CD4-positive, alpha-beta memory T cell (primary cell): Measurements from ENCODE around the gene KRTAP5-7. TPM values are rescaled to one million over a fixed set of nuclear protein-coding genes. Genes with fewer than 3 reads are reported as not detected.

ENCODE experiments used
- CTCF ChIA-PET: fragments of 350-600 bp; sonication (Branson Sonifier 250); formaldehyde crosslinking; loops from one replicate; lab custom pipeline; 2021; ENCODE audit warnings: inconsistent platforms; ENCODE audit not compliant: partially characterized antibody; lab: Charles Lee
- POLR2A ChIA-PET: fragments of 350-600 bp; sonication (Branson Sonifier 250); formaldehyde crosslinking; loops from one replicate; lab custom pipeline; 2021; ENCODE audit not compliant: partially characterized antibody; lab: Charles Lee
- DNase-seq, 5 donors: peaks; one replicate each; pipeline versions ENCODE4 v3.0.0 to v3.0.0-alpha.2; 2020 to 2022; ENCODE audit warnings: mixed read lengths in 1 of 5
- H3K27ac ChIP-seq: one replicate; pipeline ENCODE4 v1.7.0; 2013; ENCODE audit warnings: low read depth, low read length
- H3K27me3 ChIP-seq: 2 replicates; pipeline ENCODE4 v1.7.0; 2013; ENCODE audit warnings: mild to moderate bottlenecking, low read length, moderate library complexity; ENCODE audit not compliant: insufficient read depth
- H3K36me3 ChIP-seq: 2 replicates; pipeline ENCODE4 v1.7.0; 2013; ENCODE audit warnings: mild to moderate bottlenecking, low read length, moderate library complexity; ENCODE audit not compliant: insufficient read depth
- H3K4me1 ChIP-seq: 2 replicates; pipeline ENCODE4 v1.7.0; 2013; ENCODE audit warnings: mild to moderate bottlenecking, low read length, moderate library complexity; ENCODE audit not compliant: insufficient read depth
- H3K4me3 ChIP-seq, 2 donors: one replicate each; pipeline ENCODE4 v1.7.0; 2013; ENCODE audit warnings: low read length in 2 of 2, mild to moderate bottlenecking in 1 of 2
- H3K9me3 ChIP-seq, 2 donors: one replicate each; pipeline ENCODE4 v1.7.0; 2013; ENCODE audit warnings: low read length in 2 of 2, control low read depth in 1 of 2; ENCODE audit not compliant: control insufficient read depth in 1 of 2
- H3K27ac Mint-ChIP-seq, 7 donors: one replicate each; pipeline ENCODE4 v1.8.0; 2020 to 2021; ENCODE audit warnings: mixed read lengths in 7 of 7, mild to moderate bottlenecking in 6 of 7, inconsistent platforms in 3 of 7, moderate library complexity in 3 of 7
- H3K27me3 Mint-ChIP-seq, 2 donors: one replicate each; pipeline ENCODE4 v1.8.0; 2020 to 2021; ENCODE audit warnings: mixed read lengths in 2 of 2
- H3K36me3 Mint-ChIP-seq, 2 donors: one replicate each; pipeline ENCODE4 v1.8.0; 2020 to 2021; ENCODE audit warnings: mixed read lengths in 2 of 2, inconsistent platforms in 1 of 2, mild to moderate bottlenecking in 1 of 2
- H3K4me1 Mint-ChIP-seq, 4 donors: one replicate each; pipeline ENCODE4 v1.8.0; 2020 to 2021; ENCODE audit warnings: mixed read lengths in 4 of 4, mild to moderate bottlenecking in 1 of 4
- H3K4me3 Mint-ChIP-seq, 8 donors: one replicate each; pipeline ENCODE4 v1.8.0; 2020 to 2021; ENCODE audit warnings: mixed read lengths in 8 of 8, mild to moderate bottlenecking in 7 of 8, moderate library complexity in 6 of 8, inconsistent platforms in 3 of 8
- H3K9me3 Mint-ChIP-seq, 8 donors: one replicate each; pipeline ENCODE4 v1.8.0; 2020 to 2021; ENCODE audit warnings: mixed read lengths in 8 of 8, mild to moderate bottlenecking in 5 of 8, inconsistent platforms in 3 of 8, moderate library complexity in 1 of 8
- intact Hi-C: fragments of 100-400 bp; cut with micrococcal nuclease; formaldehyde crosslinking; loops from one replicate; pipeline ENCODE4 v1.15.1; 2023
- polyA plus RNA-seq, 2 donors: library from polyadenylated mRNA; unstranded; fragments of 300-500 nt; fragmentation: Illumina TruSeq; gene quantifications; one replicate each; pipeline ENCODE4 v1.2.3, GENCODE V29; 2021
- total RNA-seq, 2 experiments: library from RNA; stranded (reverse); gene quantifications; one replicate each; pipeline ENCODE4 v1.2.3, GENCODE V29; 2021

The KRTAP5-7 gene
- total and polyA plus RNA-seq, 4 experiments from 2014 or later = not detected

DNA sequence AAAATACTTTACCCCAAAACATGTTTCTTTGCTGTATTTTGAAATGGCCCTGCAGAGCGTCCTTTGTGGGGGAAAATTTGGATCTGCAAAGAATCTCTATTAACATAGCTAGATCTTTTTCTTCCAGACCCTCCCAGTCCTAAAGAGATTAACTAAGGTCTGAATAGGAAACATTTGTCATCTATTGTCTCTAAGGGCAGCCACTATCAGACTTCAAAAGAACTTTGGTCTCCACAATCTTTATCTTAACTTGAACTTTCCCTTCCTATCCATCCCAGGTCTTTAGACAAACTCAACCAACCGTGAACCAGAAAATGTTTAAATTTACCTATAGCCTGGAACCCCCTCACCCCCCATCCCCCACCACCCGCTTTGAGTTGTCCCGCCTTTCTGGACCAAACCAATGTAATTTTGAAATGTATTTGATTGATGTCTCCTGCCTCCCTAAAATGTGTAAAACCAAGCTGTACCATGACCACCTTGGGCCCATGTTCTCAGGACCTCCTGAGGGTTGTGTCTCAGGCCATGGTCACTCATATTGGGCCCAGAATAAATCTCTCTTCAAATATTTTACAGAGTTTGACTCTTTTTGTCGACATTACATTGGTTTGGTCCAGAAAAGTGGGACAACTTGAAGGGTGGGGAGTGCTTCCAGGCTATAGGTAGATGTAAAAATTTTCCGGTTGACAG lies 17.6 kb downstream of the KRTAP5-7 start:
- POLR2A ChIA-PET = no interaction called here
- peaks cover 18 to 38% of the 10 kb centered on the region in 2 donors for H3K27me3 Mint-ChIP-seq

GRCh38 chr11:71545405-71545966 lies 18.4 kb downstream of the KRTAP5-7 start:
- H3K27me3 Mint-ChIP-seq = peaks cover 19 to 38% of the 10 kb centered on the region in 2 donors
- H3K9me3 ChIP-seq = no peaks in the 10 kb centered on the region
- ChIA-PET POLR2A (no interaction called here), CTCF (no interaction called here)
- DNase-seq = no peak
- H3K36me3 Mint-ChIP-seq = peaks cover 0 to 7% of the 10 kb centered on the region in 2 donors
- H3K4me1 Mint-ChIP-seq = no peaks in the 10 kb centered on the region
- H3K4me3 ChIP-seq = no peak overlapping the region
- H3K36me3 ChIP-seq = no peaks in the 10 kb centered on the region
- intact Hi-C loops = no loop called here
- no peaks in the 10 kb centered on the region for H3K4me1 ChIP-seq
- no peaks in the 10 kb centered on the region for H3K27me3 ChIP-seq
- no peak overlapping the region for H3K27ac Mint-ChIP-seq
- H3K4me3 Mint-ChIP-seq = no peak overlapping the region
- no peak overlapping the region for H3K27ac ChIP-seq
- peaks cover 0 to 12% (median 8%) of the 10 kb centered on the region in 8 donors for H3K9me3 Mint-ChIP-seq

More for the DNA sequence above, 17.6 kb downstream of the KRTAP5-7 start:
- Mint-ChIP-seq H3K4me1 (no peaks in the 10 kb centered on the region), H3K36me3 (peaks cover 0 to 7% of the 10 kb centered on the region in 2 donors), H3K4me3 (no peak overlapping the region), H3K9me3 (peaks cover 0 to 13% (median 8%) of the 10 kb centered on the region in 8 donors), H3K27ac (no peak overlapping the region)
- no peaks in the 10 kb centered on the region for H3K36me3 ChIP-seq
- no peak for DNase-seq
- no peak overlapping the region for H3K27ac ChIP-seq
- no peaks in the 10 kb centered on the region for H3K9me3 ChIP-seq
- CTCF ChIA-PET = no interaction called here
- no peak overlapping the region for H3K4me3 ChIP-seq
- intact Hi-C loops = no loop called here
- H3K4me1 ChIP-seq = no peaks in the 10 kb centered on the region
- H3K27me3 ChIP-seq = no peaks in the 10 kb centered on the region

- ChIA-PET POLR2A (no interaction called here), CTCF (no interaction called here)
- Histone ChIP-seq H3K27ac (no peak within 1 kb of the TSS), H3K36me3 (no peaks in the 10 kb centered on the region), H3K9me3 (no peaks in the 10 kb centered on the region), H3K4me1 (no peaks in the 10 kb centered on the region), H3K4me3 (no peak within 1 kb of the TSS), H3K27me3 (no peaks in the 10 kb centered on the region)
- Mint-ChIP-seq H3K27me3 (peaks cover 14 to 21% of the 10 kb centered on the region in 2 donors), H3K9me3 (peaks cover 0 to 2% (median 0%) of the 10 kb centered on the region in 8 donors), H3K36me3 (no peaks in the 10 kb centered on the region), H3K4me1 (no peaks in the 10 kb centered on the region), H3K27ac (peak within 1 kb of the TSS in 1 of 7 donors; percentile 67), H3K4me3 (no peak within 1 kb of the TSS)
- intact Hi-C loops = no loop called here
- DNase-seq = no peak
These were observed 21.1 kb downstream of the KRTAP5-7 start, which contains the start of gene KRTAP5-9 for GRCh38 chr11:71548120-71548519. Gene KRTAP5-9 (plus strand): TSS chr11:71548420. CDS start chr11:71548658, 238 bp downstream.

DNA sequence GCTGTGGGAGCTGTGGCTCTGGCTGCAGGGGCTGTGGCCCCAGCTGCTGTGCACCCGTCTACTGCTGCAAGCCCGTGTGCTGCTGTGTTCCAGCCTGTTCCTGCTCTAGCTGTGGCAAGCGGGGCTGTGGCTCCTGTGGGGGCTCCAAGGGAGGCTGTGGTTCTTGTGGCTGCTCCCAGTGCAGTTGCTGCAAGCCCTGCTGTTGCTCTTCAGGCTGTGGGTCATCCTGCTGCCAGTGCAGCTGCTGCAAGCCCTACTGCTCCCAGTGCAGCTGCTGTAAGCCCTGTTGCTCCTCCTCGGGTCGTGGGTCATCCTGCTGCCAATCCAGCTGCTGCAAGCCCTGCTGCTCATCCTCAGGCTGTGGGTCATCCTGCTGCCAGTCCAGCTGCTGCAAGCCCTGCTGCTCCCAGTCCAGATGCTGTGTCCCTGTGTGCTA lies 21.7 kb downstream of the KRTAP5-7 start:
- H3K4me3 ChIP-seq = no peak overlapping the region
- intact Hi-C loops = no loop called here
- POLR2A ChIA-PET = no interaction called here
- Mint-ChIP-seq H3K27me3 (peaks cover 14 to 16% of the 10 kb centered on the region in 2 donors), H3K4me3 (no peak overlapping the region), H3K27ac (no peak overlapping the region), H3K4me1 (no peaks in the 10 kb centered on the region), H3K9me3 (peaks cover 0 to 2% (median 0%) of the 10 kb centered on the region in 8 donors), H3K36me3 (no peaks in the 10 kb centered on the region)
- H3K9me3 ChIP-seq = no peaks in the 10 kb centered on the region
- H3K27ac ChIP-seq = no peak overlapping the region
- CTCF ChIA-PET = no interaction called here
- no peaks in the 10 kb centered on the region for H3K27me3 ChIP-seq
- H3K4me1 ChIP-seq = no peaks in the 10 kb centered on the region
- H3K36me3 ChIP-seq = no peaks in the 10 kb centered on the region
- no peak for DNase-seq

DNA sequence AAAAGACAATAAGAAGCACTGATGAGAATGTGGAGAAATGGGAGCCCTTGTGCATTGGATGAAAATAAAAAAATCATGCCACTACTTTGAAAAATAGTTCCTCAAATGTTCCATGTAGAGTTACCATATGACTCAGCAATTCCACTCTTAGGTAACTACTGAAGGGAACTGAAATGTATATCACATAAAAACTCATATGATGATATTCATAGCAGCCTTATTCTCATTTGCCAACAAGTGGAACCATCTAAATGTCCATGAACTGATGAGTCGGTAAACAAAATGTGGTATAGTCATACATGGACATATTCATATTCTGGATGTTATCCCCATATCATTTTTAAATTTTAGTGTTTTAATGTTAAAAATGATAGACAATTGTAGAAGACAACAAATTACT lies 24.6 kb downstream of the KRTAP5-7 start:
- no peak for DNase-seq
- no peak overlapping the region for H3K4me3 Mint-ChIP-seq
- intact Hi-C loops = no loop called here

DNA sequence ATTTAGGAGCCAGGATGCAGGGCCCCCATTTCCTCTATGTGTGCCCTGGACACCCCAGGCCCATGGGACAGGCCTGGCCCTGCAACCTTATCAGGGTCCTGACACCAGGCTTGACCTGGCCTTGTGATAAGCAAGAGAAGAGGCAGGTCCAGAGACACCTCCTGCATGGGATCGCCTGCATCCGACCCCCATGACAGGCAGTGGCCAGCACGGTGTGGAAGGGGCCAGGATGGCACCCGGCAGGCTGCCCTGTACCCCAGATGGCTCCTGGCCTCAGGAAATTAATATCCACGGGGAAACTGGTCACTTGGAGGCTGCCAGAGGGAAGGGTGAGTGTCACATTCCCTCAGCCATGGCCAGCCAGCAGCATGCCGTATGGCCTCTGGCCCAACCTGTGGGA lies 27.9 kb downstream of the KRTAP5-7 start:
- Histone ChIP-seq H3K4me3 (no peak overlapping the region), H3K27ac (no peak overlapping the region), H3K4me1 (no peaks in the 10 kb centered on the region), H3K36me3 (no peaks in the 10 kb centered on the region), H3K9me3 (no peaks in the 10 kb centered on the region), H3K27me3 (no peaks in the 10 kb centered on the region)
- no peak overlapping the region for H3K4me3 Mint-ChIP-seq
- H3K36me3 Mint-ChIP-seq = no peaks in the 10 kb centered on the region
- CTCF ChIA-PET = no interaction called here
- intact Hi-C loops = no loop called here
- peaks cover 10 to 14% of the 10 kb centered on the region in 2 donors for H3K27me3 Mint-ChIP-seq
- H3K4me1 Mint-ChIP-seq = no peaks in the 10 kb centered on the region
- H3K27ac Mint-ChIP-seq = no peak overlapping the region
- DNase-seq = no peak
- no peaks in the 10 kb centered on the region for H3K9me3 Mint-ChIP-seq
- POLR2A ChIA-PET = no interaction called here

More for the DNA sequence above, 24.6 kb downstream of the KRTAP5-7 start:
- peaks cover 0 to 2% (median 0%) of the 10 kb centered on the region in 8 donors for H3K9me3 Mint-ChIP-seq
- H3K27me3 Mint-ChIP-seq = peaks cover 12 to 15% of the 10 kb centered on the region in 2 donors
- H3K27me3 ChIP-seq = no peaks in the 10 kb centered on the region
- ChIA-PET CTCF (no interaction called here), POLR2A (no interaction called here)
- H3K36me3 Mint-ChIP-seq = no peaks in the 10 kb centered on the region
- H3K36me3 ChIP-seq = no peaks in the 10 kb centered on the region
- no peak overlapping the region for H3K27ac ChIP-seq
- H3K9me3 ChIP-seq = no peaks in the 10 kb centered on the region
- no peaks in the 10 kb centered on the region for H3K4me1 ChIP-seq
- H3K27ac Mint-ChIP-seq = no peak overlapping the region
- H3K4me1 Mint-ChIP-seq = no peaks in the 10 kb centered on the region
- H3K4me3 ChIP-seq = no peak overlapping the region

DNA sequence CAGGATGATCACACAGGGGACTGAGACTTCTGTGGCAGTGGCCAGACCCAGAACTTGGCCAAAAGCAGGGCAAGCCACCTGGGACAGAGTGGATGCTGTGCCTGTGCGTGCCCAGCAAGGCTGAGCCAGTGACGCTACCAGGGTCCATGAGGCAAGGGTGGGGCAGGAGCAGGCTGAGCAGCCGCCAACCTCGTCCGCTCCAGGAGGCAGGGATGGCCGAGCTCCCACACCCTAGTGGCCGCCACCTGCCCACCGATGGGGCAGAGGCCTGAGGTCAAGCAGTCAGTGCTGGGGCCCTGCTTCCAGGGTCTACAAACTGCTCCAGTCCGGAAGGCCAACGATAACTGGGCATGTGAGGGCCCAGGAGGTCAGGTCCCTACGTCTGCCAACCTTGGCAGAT lies 28.4 kb downstream of the KRTAP5-7 start:
- Mint-ChIP-seq H3K4me1 (no peaks in the 10 kb centered on the region), H3K9me3 (no peaks in the 10 kb centered on the region), H3K4me3 (no peak overlapping the region), H3K27me3 (peaks cover 10 to 14% of the 10 kb centered on the region in 2 donors), H3K27ac (no peak overlapping the region), H3K36me3 (no peaks in the 10 kb centered on the region)
- CTCF ChIA-PET = no interaction called here
- no peak for DNase-seq
- no peaks in the 10 kb centered on the region for H3K36me3 ChIP-seq
- H3K27me3 ChIP-seq = no peaks in the 10 kb centered on the region
- H3K4me3 ChIP-seq = no peak overlapping the region
- H3K9me3 ChIP-seq = no peaks in the 10 kb centered on the region
- no peak overlapping the region for H3K27ac ChIP-seq
- no peaks in the 10 kb centered on the region for H3K4me1 ChIP-seq
- POLR2A ChIA-PET = no interaction called here
- intact Hi-C loops = no loop called here
